IMR-90 (cell line): ENCODE measurements around the gene PGM2. TPM values are rescaled to one million over a fixed set of nuclear protein-coding genes. Genes with fewer than 3 reads are reported as not detected.

ENCODE experiments used
- ATAC-seq: fragments of 200-7000 bp; cut with Tn5 transposase; 2 replicates; pipeline ENCODE4 v1.9.1; 2020; ENCODE audit warnings: low read depth, mild to moderate bottlenecking, moderate library complexity
- BruUV-seq: library from RNA; stranded (reverse); fragments of 400-500 nt; replicated peaks from 2 replicates; lab custom pipeline; 2021; lab: Mats Ljungman, UMichigan
- CTCF ChIA-PET: fragments of 300-600 bp; formaldehyde crosslinking; extraction: SDS; loops from one replicate; lab custom pipeline; 2021; ENCODE audit warnings: antibody characterized with exemption; lab: Yijun Ruan, JAX
- POLR2A ChIA-PET: fragments of 300-600 bp; sonication (Branson Sonifier 250); formaldehyde crosslinking; loops from one replicate; lab custom pipeline; 2022; ENCODE audit warnings: antibody characterized with exemption; ENCODE audit not compliant: unreplicated experiment; lab: Charles Lee
- DNase-seq: peaks from one replicate; pipeline ENCODE4 v3.0.0; 2013
- H2AFZ ChIP-seq: replicated peaks from 2 replicates; pipeline ENCODE3; 2013; ENCODE audit warnings: low read length, mild to moderate bottlenecking; ENCODE audit not compliant: poor library complexity
- H2AK5ac ChIP-seq: 2 replicates; pipeline ENCODE4 v1.6.1; 2013; ENCODE audit warnings: low read depth, low read length, inconsistent platforms
- H2AK9ac ChIP-seq: replicated peaks from 2 replicates; pipeline ENCODE3; 2013; ENCODE audit warnings: mild to moderate bottlenecking, low read depth, low read length, moderate library complexity; ENCODE audit not compliant: poor library complexity
- H2BK120ac ChIP-seq: 2 replicates; pipeline ENCODE4 v1.6.1; 2013; ENCODE audit warnings: low read depth, low read length, inconsistent platforms
- H2BK15ac ChIP-seq: 3 replicates; pipeline ENCODE4 v1.6.1; 2013; ENCODE audit warnings: low read depth, low read length, inconsistent platforms
- H2BK20ac ChIP-seq: 2 replicates; pipeline ENCODE4 v1.6.1; 2013; ENCODE audit warnings: low read depth, mild to moderate bottlenecking, inconsistent platforms, low read length, moderate library complexity
- H2BK5ac ChIP-seq: 2 replicates; pipeline ENCODE4 v1.6.1; 2013; ENCODE audit warnings: mild to moderate bottlenecking, low read depth, low read length, inconsistent platforms; ENCODE audit not compliant: poor library complexity, severe bottlenecking
- H3K14ac ChIP-seq: replicated peaks from 2 replicates; pipeline ENCODE4 v1.6.1; 2013; ENCODE audit warnings: low read depth, low read length, inconsistent platforms
- H3K18ac ChIP-seq: 2 replicates; pipeline ENCODE4 v1.6.1; 2013; ENCODE audit warnings: low read depth, low read length, control low read depth
- H3K23ac ChIP-seq: 2 replicates; pipeline ENCODE4 v1.6.1; 2013; ENCODE audit warnings: low read depth, low read length, inconsistent platforms
- H3K27ac ChIP-seq: 2 replicates; pipeline ENCODE4 v1.5.1; 2013; ENCODE audit warnings: mild to moderate bottlenecking, control low read depth, low read length; ENCODE audit not compliant: insufficient read depth
- H3K27me3 ChIP-seq: 2 replicates; pipeline ENCODE4 v1.6.1; 2013; ENCODE audit warnings: low read length; ENCODE audit not compliant: control insufficient read depth, insufficient read depth
- H3K36me3 ChIP-seq: 2 replicates; pipeline ENCODE4 v1.6.1; 2013; ENCODE audit warnings: low read length, mixed read lengths; ENCODE audit not compliant: control insufficient read depth, insufficient read depth
- H3K4ac ChIP-seq: 2 replicates; pipeline ENCODE4 v1.6.1; 2013; ENCODE audit warnings: low read depth, low read length, inconsistent platforms
- H3K4me1 ChIP-seq: 2 replicates; pipeline ENCODE4 v1.6.1; 2013; ENCODE audit warnings: low read length, mixed read lengths; ENCODE audit not compliant: control insufficient read depth, insufficient read depth
- H3K4me2 ChIP-seq: 2 replicates; pipeline ENCODE4 v1.6.1; 2013; ENCODE audit warnings: low read depth, mild to moderate bottlenecking, control low read depth, low read length, moderate library complexity
- H3K4me3 ChIP-seq: 2 replicates; pipeline ENCODE4 v1.5.1; 2013; ENCODE audit warnings: low read depth, mild to moderate bottlenecking, control low read depth, low read length, moderate library complexity; ENCODE audit not compliant: insufficient read depth
- H3K56ac ChIP-seq: 2 replicates; pipeline ENCODE4 v1.6.1; 2013; ENCODE audit warnings: low read length, inconsistent platforms; ENCODE audit not compliant: insufficient read depth; ENCODE audit errors: extremely low read depth
- H3K79me1 ChIP-seq, 2 experiments: 2 replicates each; pipeline ENCODE4 v1.6.1; 2013; ENCODE audit warnings: low read length in 2 of 2, inconsistent platforms in 1 of 2, low read depth in 1 of 2
- H3K9ac ChIP-seq: 2 replicates; pipeline ENCODE4 v1.6.1; 2013; ENCODE audit warnings: low read depth, low read length, control low read depth
- H3K9me1 ChIP-seq: 2 replicates; pipeline ENCODE4 v1.6.1; 2013; ENCODE audit warnings: low read length, inconsistent platforms; ENCODE audit not compliant: insufficient read depth
- H3K9me3 ChIP-seq: 2 replicates; pipeline ENCODE4 v1.6.1; 2013; ENCODE audit warnings: low read length; ENCODE audit not compliant: control insufficient read depth, insufficient read depth
- H4K20me1 ChIP-seq: 2 replicates; pipeline ENCODE4 v1.6.1; 2013; ENCODE audit warnings: low read length, inconsistent platforms; ENCODE audit not compliant: insufficient read depth
- H4K5ac ChIP-seq: 2 replicates; pipeline ENCODE4 v1.6.1; 2013; ENCODE audit warnings: mild to moderate bottlenecking, low read depth, low read length, control low read depth
- H4K8ac ChIP-seq, 2 experiments: 2 replicates each; pipeline ENCODE4 v1.6.1; 2013; ENCODE audit warnings: low read depth in 2 of 2, low read length in 2 of 2, control low read depth in 1 of 2, inconsistent platforms in 1 of 2
- H4K91ac ChIP-seq: 2 replicates; pipeline ENCODE4 v1.6.1; 2013; ENCODE audit warnings: low read depth, low read length, inconsistent platforms; ENCODE audit not compliant: insufficient read depth
- BHLHE40 ChIP-seq: fragments of 150-350 bp; IDR thresholded peaks from 2 replicates; pipeline ENCODE4 v1.6.1; 2016; ENCODE audit warnings: mild to moderate bottlenecking, low read depth, low read length
- CEBPB ChIP-seq: IDR thresholded peaks from 2 replicates; pipeline ENCODE4 v1.6.1; 2012; ENCODE audit warnings: low read depth, low read length, improper control_type of control experiment
- CHD1 ChIP-seq: IDR thresholded peaks from 2 replicates; pipeline ENCODE4 v1.6.1; 2012; ENCODE audit warnings: low read depth, low read length, improper control_type of control experiment
- FOS ChIP-seq: fragments of 150-350 bp; IDR thresholded peaks from 2 replicates; pipeline ENCODE4 v1.6.1; 2016; ENCODE audit warnings: low read depth, low read length
- MAFK ChIP-seq: IDR thresholded peaks from 2 replicates; pipeline ENCODE4 v1.6.1; 2012; ENCODE audit warnings: low read depth, low read length, improper control_type of control experiment
- MAZ ChIP-seq: IDR thresholded peaks from 2 replicates; pipeline ENCODE4 v1.6.1; 2012; ENCODE audit warnings: low read depth, mild to moderate bottlenecking, low read length, improper control_type of control experiment, moderate library complexity, borderline replicate concordance
- MXI1 ChIP-seq: IDR thresholded peaks from 2 replicates; pipeline ENCODE4 v1.6.1; 2012; ENCODE audit warnings: low read depth, mild to moderate bottlenecking, low read length, moderate library complexity, borderline replicate concordance
- NFE2L2 ChIP-seq: fragments of 150-350 bp; IDR thresholded peaks from 2 replicates; pipeline ENCODE4 v1.6.1; 2016; ENCODE audit warnings: low read depth, mild to moderate bottlenecking, low read length
- POLR2A ChIP-seq: IDR thresholded peaks from 2 replicates; pipeline ENCODE4 v1.6.1; 2012; ENCODE audit warnings: mild to moderate bottlenecking, low read depth, low read length
- RAD21 ChIP-seq: IDR thresholded peaks from 2 replicates; pipeline ENCODE4 v1.6.1; 2012; ENCODE audit warnings: low read length, improper control_type of control experiment
- RCOR1 ChIP-seq: IDR thresholded peaks from 2 replicates; pipeline ENCODE4 v1.6.1; 2012; ENCODE audit warnings: mild to moderate bottlenecking, low read length, improper control_type of control experiment; ENCODE audit not compliant: insufficient replicate concordance
- RFX5 ChIP-seq: IDR thresholded peaks from 2 replicates; pipeline ENCODE4 v1.8.0; 2012; ENCODE audit warnings: low read depth, mild to moderate bottlenecking, low read length, moderate library complexity
- SMC3 ChIP-seq: fragments of 150-350 bp; IDR thresholded peaks from 2 replicates; pipeline ENCODE4 v1.6.1; 2016; ENCODE audit warnings: low read depth, mild to moderate bottlenecking, antibody characterized with exemption, low read length, moderate library complexity
- WGBS, 2 experiments: methylation state at CpG; one replicate each; pipeline versions ENCODE4 v1.1.5 to v1.1.7; 2013; ENCODE audit warnings: missing lambda C conversion rate in 2 of 2; ENCODE audit not compliant: insufficient read length in 1 of 2; ENCODE audit errors: extremely low coverage in 2 of 2; 5-methylcytosine and 5-hydroxymethylcytosine counted together
- dilution Hi-C: fragments of 300-500 bp; cut with HindIII; formaldehyde crosslinking; loops from one replicate; pipeline ENCODE4 v1.14.3; 2018; ENCODE audit warnings: low sequenced_read_pairs; ENCODE audit not compliant: unreplicated experiment
- in situ Hi-C: fragments of 300-500 bp; cut with MboI; formaldehyde crosslinking; loops from 3 replicates; pipeline ENCODE4 v1.14.3; 2019; ENCODE audit warnings: low sequenced_read_pairs, inconsistent platforms, mixed read lengths
- intact Hi-C: fragments of 100-400 bp; cut with micrococcal nuclease; formaldehyde crosslinking; loops from 2 replicates; pipeline ENCODE4 v1.10.0; 2022
- polyA plus RNA-seq, 3 experiments: library from polyadenylated mRNA; depleted of rRNA; stranded (reverse); fragments of >200 nt; gene quantifications; 2 replicates each; pipeline ENCODE4 v1.2.3, GENCODE V29; 2012; ENCODE audit warnings: low replicate concordance in 1 of 3
- total RNA-seq: library from RNA; depleted of rRNA; stranded (reverse); fragments of >200 nt; gene quantifications from 2 replicates; pipeline ENCODE4 v1.2.3, GENCODE V29; 2012
- TF ChIP-seq, protein P1 (sequence below): fragments of 150-350 bp; IDR thresholded peaks from 2 replicates; pipeline ENCODE4 v1.6.1; 2016; ENCODE audit warnings: low read depth, mild to moderate bottlenecking, low read length, moderate library complexity, borderline replicate concordance
- TF ChIP-seq, protein P2 (sequence below): fragments of 150-350 bp; IDR thresholded peaks from 2 replicates; pipeline ENCODE4 v1.6.1; 2017; ENCODE audit warnings: mild to moderate bottlenecking, antibody characterized with exemption, low read length, low read depth
- TF ChIP-seq, protein P3 (sequence below): conservative IDR thresholded peaks from 2 replicates; pipeline ENCODE4 v1.5.1; 2012; ENCODE audit warnings: mild to moderate bottlenecking, low read depth, low read length, improper control_type of control experiment

The PGM2 gene
- total and polyA plus RNA-seq, 2 of the 4 experiments (the other 2 are of a cell fraction) = 18.7 to 26.2 TPM

DNA sequence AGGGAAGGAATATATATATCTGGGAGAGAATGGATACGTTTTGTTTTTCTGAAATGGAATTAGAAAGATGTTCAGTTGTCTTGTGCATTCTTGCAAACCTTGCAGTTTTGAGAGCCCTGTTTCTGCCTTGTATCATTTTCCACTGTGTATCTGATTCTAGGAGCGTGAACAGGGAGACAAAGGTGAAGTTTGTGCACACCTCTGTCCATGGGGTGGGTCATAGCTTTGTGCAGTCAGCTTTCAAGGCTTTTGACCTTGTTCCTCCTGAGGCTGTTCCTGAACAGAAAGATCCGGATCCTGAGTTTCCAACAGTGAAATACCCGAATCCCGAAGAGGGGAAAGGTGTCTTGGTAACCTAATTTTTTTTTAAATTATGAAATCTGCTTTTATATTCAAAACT, 17.7 kb downstream of the PGM2 start:
- H3K27ac ChIP-seq = no peak overlapping the region
- no peak overlapping the region for H3K9ac ChIP-seq
- dilution Hi-C loops = no loop called here
- ChIA-PET POLR2A (no interaction called here), CTCF (no interaction called here)
- H3K27me3 ChIP-seq = no peaks in the 10 kb centered on the region
- H3K4me3 ChIP-seq = no peak overlapping the region
- peaks cover 22% of the 10 kb centered on the region for H3K36me3 ChIP-seq
- no peak overlapping the region for H2AFZ ChIP-seq
- H3K14ac ChIP-seq = no peak overlapping the region
- H2BK5ac ChIP-seq = no peak overlapping the region
- H2BK20ac ChIP-seq = no peak overlapping the region
- no peaks in the 10 kb centered on the region for H3K4me1 ChIP-seq
- no peak for TF ChIP-seq BHLHE40
- no peak for TF ChIP-seq RAD21
- no peak for TF ChIP-seq SMC3
- TF ChIP-seq CHD1 = no peak
- TF ChIP-seq, protein P1, sequence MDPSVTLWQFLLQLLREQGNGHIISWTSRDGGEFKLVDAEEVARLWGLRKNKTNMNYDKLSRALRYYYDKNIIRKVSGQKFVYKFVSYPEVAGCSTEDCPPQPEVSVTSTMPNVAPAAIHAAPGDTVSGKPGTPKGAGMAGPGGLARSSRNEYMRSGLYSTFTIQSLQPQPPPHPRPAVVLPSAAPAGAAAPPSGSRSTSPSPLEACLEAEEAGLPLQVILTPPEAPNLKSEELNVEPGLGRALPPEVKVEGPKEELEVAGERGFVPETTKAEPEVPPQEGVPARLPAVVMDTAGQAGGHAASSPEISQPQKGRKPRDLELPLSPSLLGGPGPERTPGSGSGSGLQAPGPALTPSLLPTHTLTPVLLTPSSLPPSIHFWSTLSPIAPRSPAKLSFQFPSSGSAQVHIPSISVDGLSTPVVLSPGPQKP = no peak
- no peak for TF ChIP-seq RCOR1
- no peak for TF ChIP-seq POLR2A
- TF ChIP-seq MAZ = no peak
- no peak for TF ChIP-seq MXI1
- no peak for TF ChIP-seq CEBPB
- TF ChIP-seq MAFK = no peak
- TF ChIP-seq, protein P2, sequence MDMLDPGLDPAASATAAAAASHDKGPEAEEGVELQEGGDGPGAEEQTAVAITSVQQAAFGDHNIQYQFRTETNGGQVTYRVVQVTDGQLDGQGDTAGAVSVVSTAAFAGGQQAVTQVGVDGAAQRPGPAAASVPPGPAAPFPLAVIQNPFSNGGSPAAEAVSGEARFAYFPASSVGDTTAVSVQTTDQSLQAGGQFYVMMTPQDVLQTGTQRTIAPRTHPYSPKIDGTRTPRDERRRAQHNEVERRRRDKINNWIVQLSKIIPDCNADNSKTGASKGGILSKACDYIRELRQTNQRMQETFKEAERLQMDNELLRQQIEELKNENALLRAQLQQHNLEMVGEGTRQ = no peak
- TF ChIP-seq NFE2L2 = no peak
- no peak for TF ChIP-seq RFX5
- no peak for TF ChIP-seq FOS
- TF ChIP-seq, protein P3, sequence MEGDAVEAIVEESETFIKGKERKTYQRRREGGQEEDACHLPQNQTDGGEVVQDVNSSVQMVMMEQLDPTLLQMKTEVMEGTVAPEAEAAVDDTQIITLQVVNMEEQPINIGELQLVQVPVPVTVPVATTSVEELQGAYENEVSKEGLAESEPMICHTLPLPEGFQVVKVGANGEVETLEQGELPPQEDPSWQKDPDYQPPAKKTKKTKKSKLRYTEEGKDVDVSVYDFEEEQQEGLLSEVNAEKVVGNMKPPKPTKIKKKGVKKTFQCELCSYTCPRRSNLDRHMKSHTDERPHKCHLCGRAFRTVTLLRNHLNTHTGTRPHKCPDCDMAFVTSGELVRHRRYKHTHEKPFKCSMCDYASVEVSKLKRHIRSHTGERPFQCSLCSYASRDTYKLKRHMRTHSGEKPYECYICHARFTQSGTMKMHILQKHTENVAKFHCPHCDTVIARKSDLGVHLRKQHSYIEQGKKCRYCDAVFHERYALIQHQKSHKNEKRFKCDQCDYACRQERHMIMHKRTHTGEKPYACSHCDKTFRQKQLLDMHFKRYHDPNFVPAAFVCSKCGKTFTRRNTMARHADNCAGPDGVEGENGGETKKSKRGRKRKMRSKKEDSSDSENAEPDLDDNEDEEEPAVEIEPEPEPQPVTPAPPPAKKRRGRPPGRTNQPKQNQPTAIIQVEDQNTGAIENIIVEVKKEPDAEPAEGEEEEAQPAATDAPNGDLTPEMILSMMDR = no peak
- no peaks in the 10 kb centered on the region for H4K20me1 ChIP-seq
- no peaks in the 10 kb centered on the region for H3K9me3 ChIP-seq
- H3K79me1 ChIP-seq = no peaks in the 10 kb centered on the region; a peak in 1 of 4 replicates
- no peak overlapping the region for H2BK15ac ChIP-seq
- no peak overlapping the region for H3K56ac ChIP-seq
- DNase-seq = no peak
- intact Hi-C loops = no loop called here
- no peak overlapping the region for H2BK120ac ChIP-seq
- BruUV-seq = no TSS peak
- no peak overlapping the region for H3K23ac ChIP-seq
- 100% methylated on average over 1 of the region's 5 CpGs for WGBS, 2 experiments
- H4K91ac ChIP-seq = no peak overlapping the region
- H2AK9ac ChIP-seq = no peak overlapping the region
- no peak overlapping the region for H4K8ac ChIP-seq
- H3K4ac ChIP-seq = no peak overlapping the region
- no peak overlapping the region for H3K4me2 ChIP-seq
- in situ Hi-C loops = no loop called here
- peaks cover 3% of the 10 kb centered on the region; the same call in 1 of the 2 replicates for H3K9me1 ChIP-seq
- no peak for ATAC-seq
- H3K18ac ChIP-seq = no peak overlapping the region
- no peak overlapping the region for H2AK5ac ChIP-seq
- H4K5ac ChIP-seq = no peak overlapping the region
